ENCODE measurements around the gene SPATS1. TPM values are rescaled to one million over a fixed set of nuclear protein-coding genes. Genes with fewer than 3 reads are reported as not detected.

The SPATS1 gene
- total RNA-seq, 4 donors from 2014 or later: not detected

GRCh38 chr6:44305200-44305725 is 37.2 kb upstream of the SPATS1 start:
- TF ChIP-seq EP300 (IDR thresholded peaks at IDR 0.05) (no peak), POLR2A (IDR thresholded peaks at IDR 0.05) (no peak), CTCF (IDR thresholded peaks at IDR 0.05) (no peak)
- Histone ChIP-seq H3K9me3 (no peaks in the 10 kb centered on the region), H3K36me3 (peaks cover 0 to 100% (median 31%) of the 10 kb centered on the region in 3 donors), H3K27me3 (no peaks in the 10 kb centered on the region), H3K27ac (no peak overlapping the region), H3K4me3 (no peak overlapping the region), H3K4me1 (no peaks in the 10 kb centered on the region)
- WGBS, 2 donors: 88 to 89% methylated on average over 5 of the region's 5 CpGs
- no peak for DNase-seq (ENCODE audit: low spot score in 2 of 2)

DNA sequence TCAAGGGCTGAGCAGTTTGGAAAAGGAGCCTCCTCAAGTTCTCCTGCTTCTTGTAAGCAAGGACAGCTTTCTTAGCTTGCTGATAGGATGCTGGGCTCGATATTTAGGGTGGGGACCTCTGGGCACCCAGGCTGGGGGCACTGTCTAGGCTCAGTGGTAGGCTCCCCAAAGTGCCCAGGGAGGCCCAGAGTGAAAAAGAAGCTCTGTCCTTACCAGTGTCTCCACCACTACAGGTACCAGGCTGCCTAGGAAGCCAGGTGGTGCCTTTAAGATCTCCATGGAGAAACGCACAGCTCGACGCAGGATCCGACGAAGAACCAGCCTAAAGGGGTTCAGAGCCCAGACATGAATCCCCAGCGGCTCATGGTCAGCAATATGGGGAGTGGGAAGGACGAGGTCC is 35.7 kb upstream of the SPATS1 start:
- no peak for TF ChIP-seq CTCF (IDR thresholded peaks at IDR 0.05)
- TF ChIP-seq EP300 (IDR thresholded peaks at IDR 0.05): no peak
- TF ChIP-seq POLR2A (IDR thresholded peaks at IDR 0.05): no peak
- Histone ChIP-seq H3K9me3 (no peaks in the 10 kb centered on the region), H3K27me3 (no peaks in the 10 kb centered on the region), H3K27ac (no peak overlapping the region), H3K4me1 (peaks cover 0 to 5% (median under 1%) of the 10 kb centered on the region in 4 donors), H3K4me3 (no peak overlapping the region), H3K36me3 (peaks cover 0 to 100% (median 32%) of the 10 kb centered on the region in 3 donors)
- DNase-seq (ENCODE audit: low spot score in 2 of 2): no peak
- WGBS, 2 donors: 93 to 95% methylated on average over 4 to 8 of the region's 8 CpGs

- no peak overlapping the region for H3K27ac ChIP-seq
- H3K27me3 ChIP-seq: no peaks in the 10 kb centered on the region
- peaks cover 0 to 96% (median 32%) of the 10 kb centered on the region in 3 donors for H3K36me3 ChIP-seq
- peaks cover 0 to 10% (median 5%) of the 10 kb centered on the region in 4 donors for H3K4me1 ChIP-seq
- DNase-seq (ENCODE audit: low spot score in 2 of 2): no peak
- H3K4me3 ChIP-seq: no peak overlapping the region
- 91 to 94% methylated on average over 10 of the region's 10 CpGs for WGBS, 2 donors
- no peaks in the 10 kb centered on the region for H3K9me3 ChIP-seq
- TF ChIP-seq POLR2A (IDR thresholded peaks at IDR 0.05): no peak
- TF ChIP-seq CTCF (IDR thresholded peaks at IDR 0.05): no peak
- no peak for TF ChIP-seq EP300 (IDR thresholded peaks at IDR 0.05)
Observed at GRCh38 chr6:44307217-44307616, 35.2 kb upstream of the SPATS1 start.

DNA sequence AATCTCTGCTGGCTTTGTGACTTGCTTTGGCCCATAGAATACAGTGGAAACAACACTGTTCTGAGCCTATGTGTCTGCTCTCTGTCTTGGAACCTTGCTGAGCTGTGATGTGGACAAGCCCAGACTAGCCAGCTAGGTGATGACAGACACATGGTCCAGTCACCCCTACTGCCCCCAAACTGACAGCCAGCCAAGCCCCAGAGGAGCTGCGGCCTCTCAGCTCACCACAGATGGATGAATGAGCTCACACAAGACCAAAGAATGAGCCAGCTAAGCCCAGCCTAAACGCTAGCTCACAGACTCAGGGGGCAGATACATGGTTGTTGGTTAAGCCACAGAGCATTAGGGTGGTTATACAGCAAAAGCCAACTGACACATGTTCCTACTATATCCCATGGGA is 33.4 kb upstream of the SPATS1 start:
- Histone ChIP-seq H3K4me1 (peaks cover 0 to 15% (median 9%) of the 10 kb centered on the region in 4 donors), H3K27me3 (no peaks in the 10 kb centered on the region), H3K9me3 (no peaks in the 10 kb centered on the region), H3K27ac (no peak overlapping the region), H3K4me3 (no peak overlapping the region), H3K36me3 (peaks cover 0 to 78% (median 22%) of the 10 kb centered on the region in 3 donors)
- TF ChIP-seq POLR2A (IDR thresholded peaks at IDR 0.05) (no peak), CTCF (IDR thresholded peaks at IDR 0.05) (no peak), EP300 (IDR thresholded peaks at IDR 0.05) (no peak)
- 76 to 91% methylated on average over 2 of the region's 2 CpGs for WGBS, 2 donors
- no peak for DNase-seq (ENCODE audit: low spot score in 2 of 2)

DNA sequence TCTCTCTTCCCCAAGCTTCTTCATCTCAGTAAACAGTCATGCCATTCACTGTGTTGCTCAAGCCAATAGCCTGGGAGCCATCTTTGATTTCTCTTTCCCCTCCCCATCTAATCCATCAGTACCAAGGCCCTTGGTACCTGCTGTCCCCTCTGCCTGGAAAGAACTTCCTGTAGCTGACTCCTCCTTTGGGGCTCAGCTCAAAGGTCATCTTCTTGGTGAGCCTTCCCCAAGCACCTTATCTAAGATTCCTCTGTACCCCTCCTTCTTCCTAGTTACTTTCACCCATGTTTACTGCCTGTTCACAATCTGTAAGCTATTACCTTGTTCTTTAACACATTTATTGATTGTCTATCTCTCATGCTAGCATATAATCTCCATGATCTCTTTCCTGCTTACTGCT is 32.8 kb upstream of the SPATS1 start:
- TF ChIP-seq POLR2A (IDR thresholded peaks at IDR 0.05): no peak
- no peak for TF ChIP-seq EP300 (IDR thresholded peaks at IDR 0.05)
- peaks cover 0 to 72% (median 22%) of the 10 kb centered on the region in 3 donors for H3K36me3 ChIP-seq
- peaks cover 0 to 15% (median 9%) of the 10 kb centered on the region in 4 donors for H3K4me1 ChIP-seq
- DNase-seq (ENCODE audit: low spot score in 2 of 2): no peak
- no peaks in the 10 kb centered on the region for H3K27me3 ChIP-seq
- H3K27ac ChIP-seq: no peak overlapping the region
- H3K9me3 ChIP-seq: no peaks in the 10 kb centered on the region
- no peak overlapping the region for H3K4me3 ChIP-seq

Measured in tibial nerve (tissue), 4 donors.